BE2C (cell line): ENCODE results near the gene PODXL.

Experiments
- DNase-seq: peaks from one replicate; pipeline ENCODE4 v3.0.0-alpha.2; 2020
- H3K27me3 ChIP-seq: fragments of 250-450 bp; sonication (Bioruptor Pico); 2 replicates; pipeline ENCODE4 v1.5.1; 2020; ENCODE audit warnings: mild to moderate bottlenecking
- H3K36me3 ChIP-seq: fragments of 250-450 bp; sonication (Bioruptor Pico); 2 replicates; pipeline ENCODE4 v1.5.1; 2020; ENCODE audit warnings: mild to moderate bottlenecking
- H3K4me1 ChIP-seq: fragments of 250-450 bp; sonication (Bioruptor Pico); 2 replicates; pipeline ENCODE4 v1.5.1; 2020
- H3K4me3 ChIP-seq: 2 replicates; pipeline ENCODE4 v1.5.1; 2011; ENCODE audit warnings: low read depth, low read length
- H3K9me3 ChIP-seq: fragments of 250-450 bp; sonication (Bioruptor Pico); 2 replicates; pipeline ENCODE4 v1.5.1; 2020
- TF ChIP-seq, protein P1 (sequence below): IDR thresholded peaks from 2 replicates; pipeline ENCODE4 v1.5.1; 2012; ENCODE audit warnings: mild to moderate bottlenecking, low read depth, low read length

PODXL gene

DNA sequence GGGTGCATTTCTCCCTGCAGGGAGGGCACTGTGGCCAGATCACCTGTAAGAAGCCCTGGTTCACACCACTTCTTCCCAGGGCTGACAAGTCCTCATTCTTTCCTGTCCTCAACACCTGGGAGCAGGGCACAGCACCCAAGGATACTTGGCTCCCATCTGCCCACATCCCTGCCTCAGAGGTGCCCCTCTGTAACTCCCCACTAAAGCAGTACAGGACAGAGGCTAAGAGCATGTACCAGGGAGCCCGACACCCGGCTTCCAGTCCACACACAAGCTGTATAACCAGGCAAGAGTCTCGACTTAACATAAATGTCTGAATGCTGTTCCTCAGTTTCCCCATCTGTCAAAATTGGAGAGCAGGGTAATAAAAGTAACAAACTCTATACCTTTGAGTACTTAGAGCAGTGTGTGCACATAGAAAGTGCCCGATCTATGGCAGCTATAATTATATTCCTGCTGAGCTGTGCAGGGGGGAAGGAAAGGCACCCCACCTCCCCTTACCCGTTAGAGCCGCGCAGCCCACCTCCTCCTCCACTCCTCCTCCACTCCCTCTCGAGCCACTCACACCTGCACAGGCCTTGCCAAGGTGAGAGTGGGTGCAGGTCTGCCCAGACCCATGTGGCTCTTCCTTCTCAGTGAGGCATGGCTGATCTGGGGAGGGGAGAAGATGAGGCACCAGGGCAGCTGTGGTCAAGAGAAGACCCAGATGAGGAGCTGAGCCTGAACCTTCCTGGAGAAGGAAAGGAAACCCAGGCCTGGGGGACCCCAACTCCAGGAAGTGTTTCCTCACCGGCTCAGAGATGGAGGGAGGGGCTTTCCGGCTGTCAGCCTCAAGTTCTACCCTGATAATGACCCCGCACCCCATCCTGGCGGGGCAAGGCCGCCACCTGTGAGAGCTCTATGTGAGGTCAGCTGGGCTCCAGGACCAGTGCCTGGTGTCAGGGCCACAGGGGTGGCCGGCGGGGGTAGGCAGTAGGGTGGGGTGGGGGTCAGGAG lies 22.6 kb downstream of the PODXL start:
- Histone ChIP-seq H3K36me3 (no peaks in the 10 kb centered on the region), H3K9me3 (no peaks in the 10 kb centered on the region), H3K4me1 (no peaks in the 10 kb centered on the region), H3K4me3 (no peak overlapping the region), H3K27me3 (no peaks in the 10 kb centered on the region)
- TF ChIP-seq, protein P1, sequence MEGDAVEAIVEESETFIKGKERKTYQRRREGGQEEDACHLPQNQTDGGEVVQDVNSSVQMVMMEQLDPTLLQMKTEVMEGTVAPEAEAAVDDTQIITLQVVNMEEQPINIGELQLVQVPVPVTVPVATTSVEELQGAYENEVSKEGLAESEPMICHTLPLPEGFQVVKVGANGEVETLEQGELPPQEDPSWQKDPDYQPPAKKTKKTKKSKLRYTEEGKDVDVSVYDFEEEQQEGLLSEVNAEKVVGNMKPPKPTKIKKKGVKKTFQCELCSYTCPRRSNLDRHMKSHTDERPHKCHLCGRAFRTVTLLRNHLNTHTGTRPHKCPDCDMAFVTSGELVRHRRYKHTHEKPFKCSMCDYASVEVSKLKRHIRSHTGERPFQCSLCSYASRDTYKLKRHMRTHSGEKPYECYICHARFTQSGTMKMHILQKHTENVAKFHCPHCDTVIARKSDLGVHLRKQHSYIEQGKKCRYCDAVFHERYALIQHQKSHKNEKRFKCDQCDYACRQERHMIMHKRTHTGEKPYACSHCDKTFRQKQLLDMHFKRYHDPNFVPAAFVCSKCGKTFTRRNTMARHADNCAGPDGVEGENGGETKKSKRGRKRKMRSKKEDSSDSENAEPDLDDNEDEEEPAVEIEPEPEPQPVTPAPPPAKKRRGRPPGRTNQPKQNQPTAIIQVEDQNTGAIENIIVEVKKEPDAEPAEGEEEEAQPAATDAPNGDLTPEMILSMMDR = no peak
- DNase-seq = no peak

DNA sequence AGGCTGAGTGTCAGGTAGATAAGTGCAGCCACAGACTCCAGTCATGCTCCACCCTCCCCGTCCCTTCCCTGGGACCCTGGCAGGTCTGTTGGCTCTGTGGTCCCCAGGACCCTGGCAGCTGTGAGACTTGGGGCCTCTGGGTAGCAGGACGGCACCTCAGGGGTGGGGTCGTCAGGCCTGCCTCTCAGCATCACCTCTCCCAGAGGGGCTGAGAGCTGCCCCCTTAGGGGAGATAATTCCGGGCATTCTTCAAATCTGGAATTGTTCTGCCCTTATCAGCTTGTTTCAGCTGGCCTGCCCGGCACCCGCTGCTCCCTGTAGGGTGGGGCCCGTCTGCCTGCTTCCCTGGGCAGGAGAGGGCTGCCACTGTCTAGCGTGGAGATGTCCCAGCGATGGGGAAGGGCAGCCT lies 23.3 kb downstream of the PODXL start:
- Histone ChIP-seq H3K4me1 (no peaks in the 10 kb centered on the region), H3K9me3 (no peaks in the 10 kb centered on the region), H3K4me3 (no peak overlapping the region), H3K36me3 (no peaks in the 10 kb centered on the region), H3K27me3 (no peaks in the 10 kb centered on the region)
- TF ChIP-seq, protein P1 = no peak
- no peak for DNase-seq

DNA sequence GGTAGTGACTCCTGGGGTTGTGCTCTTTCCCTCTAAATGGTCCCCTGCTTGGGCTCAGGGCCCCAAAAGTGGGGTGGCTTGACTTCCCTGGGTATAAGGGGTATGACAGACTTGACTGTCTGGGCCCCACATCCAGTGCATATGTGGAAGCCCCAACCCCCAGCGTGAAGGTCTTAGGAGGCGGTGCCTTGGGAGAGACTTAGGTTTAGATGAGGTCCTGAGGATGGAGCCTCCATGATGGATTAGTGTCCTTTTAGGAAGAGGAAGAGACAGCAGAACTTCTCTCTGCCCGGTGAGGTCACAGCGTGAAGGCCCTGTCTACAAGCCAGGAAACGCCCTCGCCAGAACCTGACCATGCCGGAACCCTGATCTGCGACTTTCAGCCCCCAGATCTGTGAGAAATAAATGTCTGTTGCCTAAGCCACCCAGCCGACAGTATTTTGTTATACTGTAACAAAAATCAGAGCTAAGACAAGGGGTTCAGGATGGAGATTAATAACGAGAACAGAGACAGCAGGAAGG lies 23.8 kb downstream of the PODXL start:
- no peaks in the 10 kb centered on the region for H3K9me3 ChIP-seq
- no peaks in the 10 kb centered on the region for H3K4me1 ChIP-seq
- no peak for DNase-seq
- TF ChIP-seq, protein P1 = no peak
- no peak overlapping the region for H3K4me3 ChIP-seq
- H3K27me3 ChIP-seq = no peaks in the 10 kb centered on the region
- H3K36me3 ChIP-seq = no peaks in the 10 kb centered on the region

DNA sequence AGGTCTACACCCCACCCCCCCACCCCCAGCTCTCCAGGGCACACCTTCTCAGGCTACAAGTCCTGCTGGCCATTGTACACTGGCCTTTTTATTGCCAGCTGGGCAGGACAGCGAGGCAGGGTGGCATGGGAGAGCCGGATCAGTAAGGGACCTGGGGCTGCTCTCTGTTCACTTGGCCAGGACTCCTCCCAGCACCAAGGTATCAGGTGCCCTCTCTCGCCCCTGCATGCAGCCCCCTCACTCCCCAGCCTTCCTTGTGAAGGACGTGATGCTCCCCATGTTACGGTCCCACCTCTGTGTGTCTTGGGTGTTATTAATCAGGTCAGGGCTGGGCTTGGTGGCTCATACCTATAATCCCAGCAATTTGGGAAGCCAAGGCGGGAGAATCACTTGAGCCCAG lies 26.3 kb downstream of the PODXL start:
- no peak for DNase-seq
- H3K4me3 ChIP-seq = no peak overlapping the region
- H3K9me3 ChIP-seq = no peaks in the 10 kb centered on the region
- TF ChIP-seq, protein P1 = no peak
- H3K4me1 ChIP-seq = no peaks in the 10 kb centered on the region
- H3K36me3 ChIP-seq = no peaks in the 10 kb centered on the region
- H3K27me3 ChIP-seq = no peaks in the 10 kb centered on the region

DNA sequence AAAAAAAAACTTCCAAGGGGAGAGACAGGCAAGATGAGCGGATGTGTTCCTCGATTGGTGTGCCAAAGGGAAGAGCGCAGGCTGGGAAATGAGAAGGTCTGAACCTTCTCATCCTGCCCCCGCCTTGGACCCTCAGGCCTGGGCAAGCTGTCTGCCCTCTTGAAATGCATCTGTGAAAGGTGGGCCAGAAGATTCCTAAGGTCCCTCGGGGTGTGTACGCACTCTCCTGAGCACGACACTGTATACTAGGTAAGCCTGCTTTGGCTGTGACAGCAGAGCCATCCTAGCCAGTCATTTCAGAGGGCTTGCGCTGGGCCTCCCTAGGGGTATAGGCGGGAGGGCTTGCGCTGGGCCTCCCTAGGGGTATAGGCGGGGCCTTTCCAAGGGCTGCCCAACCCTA lies 26.8 kb downstream of the PODXL start:
- Histone ChIP-seq H3K36me3 (no peaks in the 10 kb centered on the region), H3K27me3 (no peaks in the 10 kb centered on the region), H3K4me1 (no peaks in the 10 kb centered on the region), H3K9me3 (no peaks in the 10 kb centered on the region), H3K4me3 (no peak overlapping the region)
- TF ChIP-seq, protein P1 = no peak
- no peak for DNase-seq

DNA sequence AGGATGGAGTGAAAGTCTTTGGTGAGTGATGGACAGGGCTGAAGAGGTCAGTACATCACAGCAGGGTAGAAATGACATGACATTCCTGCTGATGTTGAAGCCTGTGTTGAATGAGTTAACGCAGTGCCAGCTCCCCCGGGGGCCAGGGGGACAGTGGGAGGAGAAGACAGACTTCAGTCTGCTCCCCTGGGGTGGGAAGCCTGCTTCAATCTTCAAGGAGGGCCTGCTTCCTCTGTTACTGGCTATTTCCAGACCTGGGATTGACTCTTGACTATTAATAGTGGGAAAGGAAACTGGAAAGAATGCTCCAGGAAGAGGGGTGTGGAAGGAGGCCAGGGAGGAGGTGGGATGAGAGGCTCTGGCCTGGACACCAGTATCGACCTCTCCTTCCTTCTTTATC lies 27.2 kb downstream of the PODXL start:
- H3K36me3 ChIP-seq = no peaks in the 10 kb centered on the region
- H3K4me3 ChIP-seq = no peak overlapping the region
- H3K4me1 ChIP-seq = no peaks in the 10 kb centered on the region
- TF ChIP-seq, protein P1 = no peak
- H3K9me3 ChIP-seq = no peaks in the 10 kb centered on the region
- no peak for DNase-seq
- H3K27me3 ChIP-seq = no peaks in the 10 kb centered on the region
